Adrenal gland (tissue), 12 donors: ENCODE results near the gene PKNOX2. TPM values are rescaled to one million over a fixed set of nuclear protein-coding genes. Genes with fewer than 3 reads are reported as not detected.
A peak's percentile ranks its signal among the peaks of the same experiment; 100 is the strongest.

Source experiments
- DNase-seq, 7 donors: peaks; one replicate each; pipeline ENCODE4 v3.0.0-alpha.2; 2019 to 2020
- H3K27ac ChIP-seq, 5 donors: fragments of 200-600 bp; sonication (generic) in 4 of 5; 1 replicate in 3 of 5; 2 replicates in 2 of 5; pipeline versions ENCODE4 v1.5.1 to v1.8.0; 2016 to 2020; ENCODE audit warnings: mild to moderate bottlenecking in 1 of 5
- H3K27me3 ChIP-seq: fragments of 200-600 bp; 2 replicates; pipeline ENCODE4 v1.8.0; 2021
- H3K36me3 ChIP-seq, 2 donors: fragments of 200-600 bp; replicated peaks in 1 of 2; 1 replicate in 1 of 2; 2 replicates in 1 of 2; pipeline versions ENCODE4 v1.5.1 to v1.8.0; 2018 to 2022
- H3K4me1 ChIP-seq, 2 donors: fragments of 200-600 bp; replicated peaks in 1 of 2; 1 replicate in 1 of 2; 2 replicates in 1 of 2; pipeline versions ENCODE4 v1.5.1 to v1.8.0; 2018 to 2021
- H3K4me3 ChIP-seq, 4 donors: fragments of 200-600 bp; sonication (generic) in 3 of 4; one replicate each; pipeline ENCODE4 v1.5.1; 2016 to 2018
- H3K9me3 ChIP-seq, 3 donors: fragments of 200-600 bp; sonication (generic) in 1 of 3; replicated peaks in 1 of 3; 1 replicate in 2 of 3; 2 replicates in 1 of 3; pipeline versions ENCODE4 v1.5.1 to v1.8.0; 2016 to 2021
- POLR2A ChIP-seq, 2 donors: fragments of 450-650 bp; IDR thresholded peaks; one replicate each; pipeline ENCODE4 v1.6.1; 2017; ENCODE audit warnings: antibody characterized with exemption in 2 of 2, mild to moderate bottlenecking in 2 of 2, moderate library complexity in 1 of 2
- WGBS, 4 donors: extraction: QIAGEN DNeasy Blood & Tissue Kit in 2 of 4; methylation state at CpG; one replicate each; pipeline versions ENCODE4 v1.1.5 to v1.1.7; 2013 to 2017; 5-methylcytosine and 5-hydroxymethylcytosine counted together
- intact Hi-C, 2 donors: fragments of 100-400 bp; cut with DNase I; formaldehyde crosslinking; loops; one replicate each; pipeline versions ENCODE4 v1.14.1 to v1.15.0; 2022 to 2023
- polyA plus RNA-seq, 3 donors: library from polyadenylated mRNA; stranded (reverse); fragments of 200-250 nt in 2 of 3; fragments of 350-450 nt in 1 of 3; fragmentation: Illumina TruSeq in 1 of 3; extraction: RNeasy Lipid Tissue Mini Kit (QIAGEN cat#74804) in 1 of 3; gene quantifications; one replicate each; pipeline ENCODE4 v1.2.3, GENCODE V29; 2013 to 2014
- total RNA-seq, 9 donors: library from RNA; depleted of rRNA in 4 of 9; stranded (reverse); fragments of >200 nt in 4 of 9; fragments of 120-200 nt in 1 of 9; fragmentation: NEBNext Ultra II Directional in 1 of 9; extraction: Animal tissue kit (Norgen Biotek cat#: 25700) in 1 of 9; gene quantifications; one replicate each; pipeline versions ENCODE4 v1.1.0 to v1.2.4, GENCODE V29; 2013 to 2023
- TF ChIP-seq, protein P1 (sequence below), 6 experiments: fragments of 450-650 bp in 4 of 6; fragments of 200-600 bp in 2 of 6; sonication (generic) in 1 of 6; IDR thresholded peaks; 1 replicate in 5 of 6; 2 replicates in 1 of 6; pipeline versions ENCODE4 v1.5.1 to v1.8.0; 2016 to 2021; ENCODE audit warnings: antibody characterized with exemption in 6 of 6, mild to moderate bottlenecking in 2 of 6, moderate library complexity in 1 of 6
- donor health status: healthy with polysubstance abuse.
- donor health status: Bipolar disorder and iron deficiency.
- donor health status: DM: yes; HTN: yes; CAD: no.
- donor health status: DM: no; HTN: no; CAD: no.
- donor health status: DM: no; HTN: no; CAD: no.
- donor health status: DM: yes; HTN: yes; CAD: no.

Gene PKNOX2
- total and polyA plus RNA-seq, 12 donors = 1.2 to 34.7 (median 3.1) TPM

DNA sequence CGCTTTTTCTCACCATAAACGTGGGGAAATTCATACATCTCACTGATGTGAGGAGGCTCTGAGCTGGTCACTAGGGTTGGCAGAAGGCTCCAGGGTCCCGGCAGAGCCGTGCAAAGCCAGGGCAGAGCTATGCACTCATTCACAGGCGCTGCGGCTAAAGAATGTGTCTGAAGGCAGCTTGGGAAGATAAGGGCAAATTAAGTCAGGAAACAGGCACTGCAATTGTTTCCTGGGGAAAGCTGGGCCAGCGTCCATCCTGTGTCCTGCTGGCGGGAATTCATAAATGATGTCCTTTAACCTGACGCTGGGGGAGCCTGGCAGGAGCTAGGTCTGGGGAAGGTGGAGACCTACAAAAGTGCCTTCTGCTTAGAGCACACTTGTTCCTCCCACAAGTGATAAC lies 27.6 kb downstream of the PKNOX2 start:
- Histone ChIP-seq H3K4me1 (no peaks in the 10 kb centered on the region), H3K4me3 (no peak overlapping the region), H3K9me3 (peaks cover 0 to 2% (median 0%) of the 10 kb centered on the region in 3 donors), H3K27me3 (no peaks in the 10 kb centered on the region), H3K36me3 (no peaks in the 10 kb centered on the region), H3K27ac (no peak overlapping the region)
- TF ChIP-seq, protein P1, sequence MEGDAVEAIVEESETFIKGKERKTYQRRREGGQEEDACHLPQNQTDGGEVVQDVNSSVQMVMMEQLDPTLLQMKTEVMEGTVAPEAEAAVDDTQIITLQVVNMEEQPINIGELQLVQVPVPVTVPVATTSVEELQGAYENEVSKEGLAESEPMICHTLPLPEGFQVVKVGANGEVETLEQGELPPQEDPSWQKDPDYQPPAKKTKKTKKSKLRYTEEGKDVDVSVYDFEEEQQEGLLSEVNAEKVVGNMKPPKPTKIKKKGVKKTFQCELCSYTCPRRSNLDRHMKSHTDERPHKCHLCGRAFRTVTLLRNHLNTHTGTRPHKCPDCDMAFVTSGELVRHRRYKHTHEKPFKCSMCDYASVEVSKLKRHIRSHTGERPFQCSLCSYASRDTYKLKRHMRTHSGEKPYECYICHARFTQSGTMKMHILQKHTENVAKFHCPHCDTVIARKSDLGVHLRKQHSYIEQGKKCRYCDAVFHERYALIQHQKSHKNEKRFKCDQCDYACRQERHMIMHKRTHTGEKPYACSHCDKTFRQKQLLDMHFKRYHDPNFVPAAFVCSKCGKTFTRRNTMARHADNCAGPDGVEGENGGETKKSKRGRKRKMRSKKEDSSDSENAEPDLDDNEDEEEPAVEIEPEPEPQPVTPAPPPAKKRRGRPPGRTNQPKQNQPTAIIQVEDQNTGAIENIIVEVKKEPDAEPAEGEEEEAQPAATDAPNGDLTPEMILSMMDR (IDR thresholded peaks at IDR 0.05) = peak in 1 of 6 experiments; percentile 14
- TF ChIP-seq POLR2A (IDR thresholded peaks at IDR 0.05) = no peak
- intact Hi-C loops = no loop called here
- WGBS, 4 donors = 14 to 38% (median 25%) methylated on average over 8 to 9 of the region's 9 CpGs
- DNase-seq = peak in 5 of 7 donors; percentile 12 to 60 (median 31)

DNA sequence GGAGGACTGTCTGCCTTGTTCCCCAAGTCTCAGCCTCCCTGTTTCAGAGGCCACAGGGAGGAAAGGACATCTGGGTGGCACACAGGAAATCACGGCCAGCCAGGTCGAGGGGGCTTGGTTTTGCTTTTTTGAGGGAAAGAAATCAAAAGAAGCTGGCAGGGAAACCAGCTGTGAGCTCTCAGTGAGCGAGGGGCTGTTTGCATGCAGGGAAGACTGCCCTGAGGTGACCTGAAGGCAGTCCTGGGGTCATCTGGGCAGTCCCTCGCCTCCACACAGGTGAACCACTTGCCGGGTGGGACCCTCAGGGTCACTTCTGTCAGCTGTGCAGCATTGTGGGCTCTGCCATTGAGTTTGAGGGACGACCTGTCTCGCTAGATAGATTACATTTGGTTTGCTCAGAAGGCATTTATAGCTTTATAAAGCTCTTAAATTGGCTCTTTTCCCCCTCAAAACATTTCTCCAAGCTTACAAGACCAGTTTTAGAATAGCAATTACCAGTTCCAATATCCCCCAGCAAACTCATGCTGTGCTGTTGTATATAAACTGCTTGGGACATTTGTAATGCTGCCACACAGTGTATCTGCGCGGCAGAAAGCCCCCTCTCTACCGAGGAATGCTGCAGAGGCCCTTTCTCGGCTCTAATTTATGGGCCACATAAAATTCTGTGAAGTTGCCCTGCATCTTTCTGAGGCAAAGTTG lies 28.3 kb downstream of the PKNOX2 start:
- TF ChIP-seq, protein P1 (IDR thresholded peaks at IDR 0.05) = no peak
- TF ChIP-seq POLR2A (IDR thresholded peaks at IDR 0.05) = no peak
- no peak for DNase-seq
- Histone ChIP-seq H3K27me3 (no peaks in the 10 kb centered on the region), H3K36me3 (no peaks in the 10 kb centered on the region), H3K4me3 (no peak overlapping the region), H3K9me3 (no peaks in the 10 kb centered on the region), H3K4me1 (no peaks in the 10 kb centered on the region), H3K27ac (no peak overlapping the region)
- WGBS, 4 donors = 69 to 76% (median 75%) methylated on average over 9 to 11 of the region's 11 CpGs
- intact Hi-C loops = no loop called here

DNA sequence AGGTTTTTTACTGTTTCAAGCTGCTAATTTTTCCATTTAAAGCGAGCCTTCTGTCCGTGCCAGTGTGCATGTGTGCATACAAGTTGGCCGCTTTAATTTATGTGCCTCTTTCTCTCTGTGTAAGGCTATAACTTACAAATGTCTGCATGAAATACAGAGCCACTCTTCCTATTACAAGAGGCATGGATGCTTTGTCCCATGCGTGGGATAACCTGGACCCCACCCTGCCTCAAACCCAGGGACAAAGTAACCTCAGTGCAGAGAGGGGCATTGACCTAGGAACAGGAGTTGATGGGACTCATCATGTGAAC lies 28.8 kb downstream of the PKNOX2 start:
- H3K27me3 ChIP-seq = no peaks in the 10 kb centered on the region
- intact Hi-C loops = no loop called here
- 89 to 94% (median 92%) methylated on average over 4 of the region's 4 CpGs for WGBS, 4 donors
- H3K9me3 ChIP-seq = no peaks in the 10 kb centered on the region
- no peak for TF ChIP-seq POLR2A (IDR thresholded peaks at IDR 0.05)
- TF ChIP-seq, protein P1 (IDR thresholded peaks at IDR 0.05) = no peak
- H3K4me1 ChIP-seq = no peaks in the 10 kb centered on the region
- H3K27ac ChIP-seq = no peak overlapping the region
- DNase-seq = no peak
- H3K36me3 ChIP-seq = no peaks in the 10 kb centered on the region
- H3K4me3 ChIP-seq = no peak overlapping the region

DNA sequence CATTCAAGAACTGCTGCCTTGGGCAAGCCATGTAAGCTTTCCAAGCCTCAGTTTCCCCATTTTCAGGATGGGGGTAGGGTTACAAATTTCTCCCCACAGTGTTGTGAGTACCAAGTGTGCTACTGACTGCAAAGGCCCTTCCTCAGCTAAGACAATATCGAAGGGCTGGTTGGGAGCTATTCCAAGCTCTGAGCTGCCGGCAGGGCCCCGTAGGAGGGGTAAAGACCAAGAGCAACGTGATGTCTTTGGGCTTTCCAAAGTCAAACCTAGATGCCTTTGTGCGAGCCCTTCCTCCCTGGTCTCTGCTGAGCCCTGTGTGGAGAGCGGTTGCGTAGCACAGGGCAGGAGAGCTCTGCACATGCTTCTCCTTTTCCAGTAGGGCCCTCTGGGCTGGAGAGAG lies 29.3 kb downstream of the PKNOX2 start:
- WGBS, 4 donors = 90 to 93% (median 92%) methylated on average over 2 to 7 of the region's 7 CpGs
- DNase-seq = no peak

More for the DNA sequence above, 29.3 kb downstream of the PKNOX2 start:
- Histone ChIP-seq H3K36me3 (no peaks in the 10 kb centered on the region), H3K27ac (no peak overlapping the region), H3K27me3 (no peaks in the 10 kb centered on the region), H3K9me3 (no peaks in the 10 kb centered on the region), H3K4me1 (no peaks in the 10 kb centered on the region), H3K4me3 (no peak overlapping the region)
- TF ChIP-seq, protein P1 (IDR thresholded peaks at IDR 0.05) = no peak
- TF ChIP-seq POLR2A (IDR thresholded peaks at IDR 0.05) = no peak
- intact Hi-C loops = no loop called here
